8988T (cell line): ENCODE measurements around the gene GNG12.

ENCODE experiments used
- DNase-seq: peaks from one replicate; pipeline ENCODE4 v3.0.0; 2011

The GNG12 gene

GRCh38 chr1:67812226-67812625 is 21.0 kb downstream of the GNG12 start:
- DNase-seq = no peak

- DNase-seq = no peak
Observed at GRCh38 chr1:67811781-67812180, 21.5 kb downstream of the GNG12 start.

- no peak for DNase-seq
Observed at GRCh38 chr1:67809887-67810286, 23.4 kb downstream of the GNG12 start.

GRCh38 chr1:67807282-67807681 is 26.0 kb downstream of the GNG12 start:
- no peak for DNase-seq

GRCh38 chr1:67804710-67805109 is 28.6 kb downstream of the GNG12 start:
- no peak for DNase-seq

GRCh38 chr1:67803380-67804279 is 29.6 kb downstream of the GNG12 start:
- DNase-seq = no peak

- DNase-seq = no peak
Observed at GRCh38 chr1:67802565-67802964, 30.7 kb downstream of the GNG12 start.

- no peak for DNase-seq
Observed at GRCh38 chr1:67801903-67802302, 31.4 kb downstream of the GNG12 start.

GRCh38 chr1:67795179-67795912 is 37.9 kb downstream of the GNG12 start:
- no peak for DNase-seq

- DNase-seq = no peak
Observed at GRCh38 chr1:67793562-67793961, 39.7 kb downstream of the GNG12 start.

- DNase-seq = no peak
Observed at GRCh38 chr1:67792741-67793458, 40.4 kb downstream of the GNG12 start.

GRCh38 chr1:67792103-67792502 is 41.2 kb downstream of the GNG12 start:
- DNase-seq = no peak

- peak; percentile 12 for DNase-seq
Observed at GRCh38 chr1:67791686-67792085, 41.6 kb downstream of the GNG12 start.

- no peak for DNase-seq
Observed at GRCh38 chr1:67791261-67791660, 42.0 kb downstream of the GNG12 start.

- no peak for DNase-seq
Observed at GRCh38 chr1:67790201-67790692, 43.0 kb downstream of the GNG12 start.

GRCh38 chr1:67789551-67789950 is 43.7 kb downstream of the GNG12 start:
- no peak for DNase-seq

- DNase-seq = no peak
Observed at GRCh38 chr1:67788904-67789303, 44.4 kb downstream of the GNG12 start.

- no peak for DNase-seq
Observed at GRCh38 chr1:67788238-67788790, 45.0 kb downstream of the GNG12 start.

GRCh38 chr1:67787746-67788145 is 45.5 kb downstream of the GNG12 start:
- DNase-seq = no peak

- DNase-seq = no peak
Observed at GRCh38 chr1:67785847-67786753, 47.2 kb downstream of the GNG12 start.

GRCh38 chr1:67784545-67785186 is 48.6 kb downstream of the GNG12 start:
- no peak for DNase-seq
